GM23338 (cell line): ENCODE measurements around the gene OR5K3. TPM values are rescaled to one million over a fixed set of nuclear protein-coding genes. Genes with fewer than 3 reads are reported as not detected.
A peak's percentile ranks its signal among the peaks of the same experiment; 100 is the strongest.

ENCODE experiments used
- ATAC-seq: fragments of 200-7000 bp; cut with Tn5 transposase; 3 replicates; pipeline ENCODE4 v1.9.1; 2020
- DNase-seq: peaks from one replicate; pipeline ENCODE4 v3.0.0-alpha.2; 2015; ENCODE audit warnings: low spot score
- H2AFZ ChIP-seq: fragments of 200-600 bp; sonication (generic); 2 replicates; pipeline ENCODE4 v1.8.0; 2016; ENCODE audit warnings: antibody characterized with exemption, mild to moderate bottlenecking, moderate library complexity
- H3F3A ChIP-seq: fragments of 200-600 bp; sonication (generic); replicated peaks from 2 replicates; pipeline ENCODE4 v1.8.0; 2017; ENCODE audit warnings: antibody characterized with exemption, mixed run types, low read depth
- H3K27ac ChIP-seq: fragments of 200-600 bp; sonication (generic); 2 replicates; pipeline ENCODE4 v1.6.1; 2016; ENCODE audit warnings: low read depth
- H3K27me3 ChIP-seq: fragments of 200-600 bp; sonication (generic); 2 replicates; pipeline ENCODE4 v1.8.0; 2016; ENCODE audit warnings: mild to moderate bottlenecking, mixed run types, moderate library complexity; ENCODE audit not compliant: insufficient read depth
- H3K36me3 ChIP-seq: fragments of 200-600 bp; sonication (generic); 2 replicates; pipeline ENCODE4 v1.8.0; 2016; ENCODE audit warnings: mild to moderate bottlenecking; ENCODE audit not compliant: insufficient read depth
- H3K4me1 ChIP-seq: fragments of 200-600 bp; sonication (generic); 2 replicates; pipeline ENCODE4 v1.8.0; 2016; ENCODE audit warnings: mild to moderate bottlenecking, moderate library complexity; ENCODE audit not compliant: insufficient read depth
- H3K4me2 ChIP-seq: fragments of 200-600 bp; sonication (generic); 2 replicates; pipeline ENCODE4 v1.7.1; 2017; ENCODE audit warnings: mixed run types
- H3K4me3 ChIP-seq: fragments of 200-600 bp; sonication (generic); 2 replicates; pipeline ENCODE4 v1.6.1; 2016; ENCODE audit warnings: mixed run types
- H3K79me2 ChIP-seq: fragments of 200-600 bp; sonication (generic); replicated peaks from 2 replicates; pipeline ENCODE4 v1.8.0; 2017; ENCODE audit warnings: mild to moderate bottlenecking; ENCODE audit not compliant: insufficient read depth
- H3K9me2 ChIP-seq: fragments of 200-600 bp; sonication (generic); 2 replicates; pipeline ENCODE4 v1.8.0; 2017; ENCODE audit not compliant: insufficient read depth
- H4K20me1 ChIP-seq: fragments of 200-600 bp; sonication (generic); replicated peaks from 2 replicates; pipeline ENCODE4 v1.8.0; 2017; ENCODE audit warnings: mild to moderate bottlenecking; ENCODE audit not compliant: insufficient read depth
- H3K27ac Mint-ChIP-seq: 2 replicates; pipeline ENCODE4 v1.8.0; 2020; ENCODE audit warnings: inconsistent platforms, mild to moderate bottlenecking, moderate library complexity, mixed read lengths
- H3K27me3 Mint-ChIP-seq: 3 replicates; pipeline ENCODE4 v1.8.0; 2022; ENCODE audit warnings: low read depth, mild to moderate bottlenecking, moderate library complexity, mixed read lengths, inconsistent platforms; ENCODE audit not compliant: insufficient read depth, poor library complexity
- H3K36me3 Mint-ChIP-seq: 3 replicates; pipeline ENCODE4 v1.8.0; 2021; ENCODE audit warnings: low read depth, mild to moderate bottlenecking, inconsistent platforms, moderate library complexity, mixed read lengths
- H3K4me1 Mint-ChIP-seq: 3 replicates; pipeline ENCODE4 v1.8.0; 2020; ENCODE audit warnings: mild to moderate bottlenecking, inconsistent platforms, mixed read lengths
- H3K4me3 Mint-ChIP-seq: 3 replicates; pipeline ENCODE4 v1.8.0; 2021; ENCODE audit warnings: moderate library complexity, mild to moderate bottlenecking, inconsistent platforms, mixed read lengths
- H3K9me3 Mint-ChIP-seq: 3 replicates; pipeline ENCODE4 v1.8.0; 2020; ENCODE audit warnings: moderate library complexity, mild to moderate bottlenecking, inconsistent platforms, mixed read lengths
- CREB1 ChIP-seq: fragments of 250-450 bp; sonication (Bioruptor Pico); IDR thresholded peaks from 2 replicates; pipeline ENCODE4 v1.5.0; 2020; ENCODE audit warnings: low read depth, mild to moderate bottlenecking, moderate library complexity
- REST ChIP-seq: IDR thresholded peaks from one replicate; pipeline ENCODE4 v1.6.1; 2018; ENCODE audit warnings: antibody characterized with exemption; ENCODE audit not compliant: unreplicated experiment
- STAT1 ChIP-seq: IDR thresholded peaks from one replicate; pipeline ENCODE4 v1.6.1; 2016; ENCODE audit warnings: antibody characterized with exemption; ENCODE audit not compliant: unreplicated experiment
- ZNF331 ChIP-seq: fragments of 250-450 bp; sonication (Bioruptor Pico); IDR thresholded peaks from 2 replicates; pipeline ENCODE4 v1.5.0; 2020; ENCODE audit warnings: low read depth, mild to moderate bottlenecking, moderate library complexity
- polyA plus RNA-seq: library from polyadenylated mRNA; unstranded; fragments of >200 nt; fragmentation: Nextera tagmentation; extraction: Ambion mirVana; gene quantifications from 2 replicates; pipeline ENCODE4 v1.2.1, GENCODE V29; 2016
- total RNA-seq: library from RNA; depleted of rRNA; stranded (reverse); fragments of >200 nt; shearing (Covaris generic); gene quantifications from 2 replicates; pipeline ENCODE4 v1.2.3, GENCODE V29; 2014
- TF ChIP-seq, protein P1 (sequence below), 2 experiments: fragments of 200-600 bp in 1 of 2; sonication (generic) in 1 of 2; conservative IDR thresholded peaks; 2 replicates each; pipeline versions ENCODE4 v1.5.1 to v1.6.1; 2016 to 2017; ENCODE audit warnings: antibody characterized with exemption in 2 of 2, low read depth in 2 of 2, mild to moderate bottlenecking in 2 of 2, moderate library complexity in 1 of 2

The OR5K3 gene
- total and polyA plus RNA-seq, 2 experiments from 2014 or later = not detected

DNA sequence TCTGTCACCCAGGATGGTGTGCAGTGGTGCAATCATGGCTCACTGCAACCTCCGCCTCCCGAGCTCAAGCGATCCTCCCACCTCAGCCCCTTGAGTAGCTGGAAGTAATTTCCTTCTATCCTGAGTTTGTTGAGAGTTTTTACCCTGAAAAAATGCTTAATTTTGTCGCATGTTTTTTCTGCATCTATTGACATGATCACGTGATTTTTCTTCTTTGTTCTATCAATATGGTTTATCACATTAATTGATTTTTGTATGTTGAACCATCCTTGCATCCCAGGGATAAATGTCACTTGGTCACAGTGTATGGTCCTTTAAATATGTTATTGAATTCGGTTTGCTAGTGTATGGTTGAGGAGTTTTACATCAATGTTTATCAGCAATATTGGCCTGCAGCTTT, 48.7 kb upstream of the OR5K3 start:
- Histone ChIP-seq H3K79me2 (no peaks in the 10 kb centered on the region), H3F3A (no peaks in the 10 kb centered on the region), H3K9me2 (no peaks in the 10 kb centered on the region), H2AFZ (peak overlapping the region; percentile 39; the same call in 1 of the 2 replicates), H3K4me3 (no peak overlapping the region), H3K36me3 (no peaks in the 10 kb centered on the region), H3K4me1 (no peaks in the 10 kb centered on the region), H3K4me2 (no peak overlapping the region), H4K20me1 (no peaks in the 10 kb centered on the region), H3K27me3 (no peaks in the 10 kb centered on the region), H3K27ac (no peak overlapping the region)
- Mint-ChIP-seq H3K36me3 (no peaks in the 10 kb centered on the region), H3K27me3 (peaks cover 2% of the 10 kb centered on the region), H3K9me3 (no peaks in the 10 kb centered on the region), H3K4me3 (no peak overlapping the region), H3K27ac (no peak overlapping the region), H3K4me1 (no peaks in the 10 kb centered on the region; the same call in 1 of the 3 replicates)
- DNase-seq = no peak
- TF ChIP-seq REST (no peak), ZNF331 (CRISPR knock-in tag) (no peak)
- ATAC-seq = no peak

DNA sequence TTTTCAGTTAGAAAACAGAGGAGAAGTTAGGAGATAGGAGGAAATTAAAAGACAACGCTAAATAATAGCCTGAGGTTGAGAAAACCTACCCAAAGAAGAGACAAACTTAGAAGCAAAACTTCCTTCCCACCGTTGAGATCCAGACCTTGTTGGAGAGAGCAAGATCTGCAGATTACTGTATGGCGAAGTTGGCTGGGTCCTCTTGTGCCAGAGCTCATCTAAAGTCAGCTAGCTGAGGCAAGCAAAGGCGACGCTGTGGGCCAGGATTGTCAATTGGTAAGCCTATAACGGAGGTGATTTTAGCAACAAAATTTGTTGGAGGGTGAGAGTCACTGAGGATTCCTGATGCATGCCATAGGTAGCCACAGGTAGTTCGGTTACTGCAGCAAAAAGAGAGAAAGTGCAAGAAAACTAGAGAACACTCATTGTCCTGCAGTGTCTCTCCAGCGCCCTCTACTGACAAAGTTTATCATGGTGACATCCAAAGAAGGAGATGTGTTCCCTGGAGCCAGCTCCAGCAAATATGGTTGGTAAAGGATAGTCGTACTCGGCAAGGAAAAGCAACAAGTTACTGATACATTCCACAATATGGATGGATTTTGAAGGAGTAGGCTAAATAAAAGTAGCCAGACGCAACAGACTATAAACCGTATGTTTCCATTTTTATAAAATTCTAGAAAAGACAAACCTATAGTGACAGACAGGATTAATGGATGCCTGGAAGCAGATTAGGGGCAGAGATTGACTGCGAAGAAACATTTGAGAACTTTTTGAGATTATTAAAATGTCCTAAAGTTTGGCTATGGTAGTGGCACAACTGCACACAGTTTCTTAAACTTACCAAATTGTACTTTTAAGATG, 46.6 kb upstream of the OR5K3 start:
- no peaks in the 10 kb centered on the region for H3K27me3 ChIP-seq
- H3K4me1 Mint-ChIP-seq = no peaks in the 10 kb centered on the region; the same call in 1 of the 3 replicates
- H3K4me1 ChIP-seq = no peaks in the 10 kb centered on the region
- H3K4me2 ChIP-seq = no peak overlapping the region
- H3K27ac ChIP-seq = no peak overlapping the region
- DNase-seq (peak; percentile 95), ATAC-seq (peak; percentile 95)
- no peaks in the 10 kb centered on the region for H3K79me2 ChIP-seq
- no peak overlapping the region for H3K27ac Mint-ChIP-seq
- H3K4me3 ChIP-seq = no peak overlapping the region
- TF ChIP-seq, protein P1, sequence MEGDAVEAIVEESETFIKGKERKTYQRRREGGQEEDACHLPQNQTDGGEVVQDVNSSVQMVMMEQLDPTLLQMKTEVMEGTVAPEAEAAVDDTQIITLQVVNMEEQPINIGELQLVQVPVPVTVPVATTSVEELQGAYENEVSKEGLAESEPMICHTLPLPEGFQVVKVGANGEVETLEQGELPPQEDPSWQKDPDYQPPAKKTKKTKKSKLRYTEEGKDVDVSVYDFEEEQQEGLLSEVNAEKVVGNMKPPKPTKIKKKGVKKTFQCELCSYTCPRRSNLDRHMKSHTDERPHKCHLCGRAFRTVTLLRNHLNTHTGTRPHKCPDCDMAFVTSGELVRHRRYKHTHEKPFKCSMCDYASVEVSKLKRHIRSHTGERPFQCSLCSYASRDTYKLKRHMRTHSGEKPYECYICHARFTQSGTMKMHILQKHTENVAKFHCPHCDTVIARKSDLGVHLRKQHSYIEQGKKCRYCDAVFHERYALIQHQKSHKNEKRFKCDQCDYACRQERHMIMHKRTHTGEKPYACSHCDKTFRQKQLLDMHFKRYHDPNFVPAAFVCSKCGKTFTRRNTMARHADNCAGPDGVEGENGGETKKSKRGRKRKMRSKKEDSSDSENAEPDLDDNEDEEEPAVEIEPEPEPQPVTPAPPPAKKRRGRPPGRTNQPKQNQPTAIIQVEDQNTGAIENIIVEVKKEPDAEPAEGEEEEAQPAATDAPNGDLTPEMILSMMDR (conservative IDR thresholded peaks at IDR 0.05; ENCODE audit: low read depth in 2 of 2) = peak; percentile 92 to 94
- TF ChIP-seq STAT1 (no peak), CREB1 (peak; percentile 27; the same call in 1 of the 2 replicates)
- H3K9me2 ChIP-seq = no peaks in the 10 kb centered on the region
- no peaks in the 10 kb centered on the region for H3K36me3 ChIP-seq
- H3K9me3 Mint-ChIP-seq = no peaks in the 10 kb centered on the region
- H4K20me1 ChIP-seq = no peaks in the 10 kb centered on the region
- H3K27me3 Mint-ChIP-seq = peaks cover 2% of the 10 kb centered on the region
- no peaks in the 10 kb centered on the region for H3F3A ChIP-seq
- peak overlapping the region; percentile 87; the same call in 1 of the 2 replicates for H2AFZ ChIP-seq
- no peak overlapping the region for H3K4me3 Mint-ChIP-seq
- no peaks in the 10 kb centered on the region for H3K36me3 Mint-ChIP-seq
